Islet precursor cell (in vitro differentiated cells): ENCODE data around the gene XPNPEP2.
A peak's percentile ranks its signal among the peaks of the same experiment; 100 is the strongest.

ENCODE experiments used
- DNase-seq: peaks from one replicate; pipeline ENCODE4 v3.0.0-alpha.2; 2018

The XPNPEP2 gene

DNA sequence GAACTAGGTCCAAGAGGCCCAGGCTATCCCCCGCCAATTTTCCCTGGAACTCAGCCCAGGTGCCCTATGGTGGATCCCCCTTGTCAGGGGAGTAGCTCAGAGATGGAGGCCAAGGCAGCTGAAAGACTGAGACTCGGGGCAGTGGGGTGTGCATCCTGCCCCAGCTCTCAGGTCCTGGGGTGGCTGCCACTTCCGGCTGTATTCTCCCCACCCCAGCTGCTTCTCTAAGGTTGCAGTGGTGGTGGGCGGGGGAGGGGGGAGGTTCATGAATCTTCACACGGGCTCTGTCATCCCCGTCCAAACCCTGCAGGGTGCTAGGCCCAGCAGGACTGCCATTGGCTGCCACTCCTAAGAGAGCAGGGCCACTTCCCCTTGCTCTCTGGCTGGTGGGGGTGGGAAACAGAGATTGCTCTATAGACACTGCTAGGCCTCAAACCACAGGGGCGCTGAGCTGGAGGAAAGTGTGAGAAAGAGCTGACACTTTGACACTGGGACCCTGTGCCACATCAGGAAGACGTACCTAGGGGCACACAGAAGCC lies 42.4 kb downstream of the XPNPEP2 start:
- DNase-seq = no peak

DNA sequence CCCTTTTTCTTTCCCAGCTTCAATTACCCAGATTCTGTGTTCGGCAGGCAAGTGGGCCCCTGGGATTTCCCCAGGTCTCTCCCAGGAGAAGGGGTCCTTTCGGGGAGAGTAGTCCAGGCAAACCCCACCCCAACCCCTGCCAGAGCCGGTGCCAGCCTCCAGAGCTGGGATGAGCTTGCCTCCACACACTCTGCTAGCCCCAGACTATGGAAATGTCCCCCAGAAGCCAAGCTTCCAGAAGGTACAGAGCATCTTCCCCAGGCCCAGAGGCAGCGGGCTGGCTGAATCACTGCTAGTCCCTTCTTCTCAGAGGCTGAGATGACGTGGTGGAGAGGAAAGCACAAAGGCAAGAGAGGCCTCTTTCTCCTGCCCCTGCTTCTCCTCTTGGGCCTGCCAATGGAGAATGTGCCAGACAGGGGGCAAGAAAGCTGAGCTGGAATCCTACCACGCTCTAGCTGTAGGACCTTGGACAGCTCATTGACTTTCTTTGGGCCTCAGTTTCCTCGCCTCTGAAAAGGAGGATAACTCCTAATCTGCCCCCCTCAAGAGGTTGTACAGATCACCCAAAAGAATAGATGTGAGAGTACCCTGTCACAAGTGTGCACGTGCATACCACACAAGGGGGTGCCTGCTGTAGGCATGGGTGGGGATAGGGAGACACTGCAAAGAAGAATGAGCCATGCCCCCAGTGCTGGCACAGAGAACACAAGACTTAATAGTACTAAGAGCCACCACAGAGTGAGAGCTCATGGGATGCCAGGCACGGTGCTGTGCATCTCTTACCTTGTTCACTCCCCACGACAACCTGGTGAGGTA lies 43.1 kb downstream of the XPNPEP2 start:
- no peak for DNase-seq

- DNase-seq = no peak
Measured at GRCh38 chrX:129782706-129783105, 43.9 kb downstream of the XPNPEP2 start.

DNA sequence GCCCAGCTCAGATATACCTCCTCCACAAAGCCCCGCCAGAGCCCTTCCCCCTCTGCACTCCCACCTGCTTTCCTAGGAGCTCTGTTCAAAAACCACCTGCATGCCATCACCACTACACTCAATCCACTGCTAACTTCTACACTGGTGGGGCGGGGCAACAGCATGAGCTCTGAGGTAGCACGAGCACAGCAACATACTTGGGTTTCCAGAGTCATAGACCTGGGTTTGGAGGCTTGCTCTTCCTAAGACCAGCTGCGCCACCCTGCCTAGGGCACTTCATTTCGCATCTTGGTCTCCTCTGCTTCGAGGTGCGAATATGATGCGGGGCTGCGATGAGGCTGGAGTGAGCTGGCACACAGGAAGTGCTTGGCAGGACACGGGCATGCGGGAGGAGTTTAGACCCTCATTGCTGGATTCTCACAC lies 44.5 kb downstream of the XPNPEP2 start:
- DNase-seq = peak; percentile 32

DNA sequence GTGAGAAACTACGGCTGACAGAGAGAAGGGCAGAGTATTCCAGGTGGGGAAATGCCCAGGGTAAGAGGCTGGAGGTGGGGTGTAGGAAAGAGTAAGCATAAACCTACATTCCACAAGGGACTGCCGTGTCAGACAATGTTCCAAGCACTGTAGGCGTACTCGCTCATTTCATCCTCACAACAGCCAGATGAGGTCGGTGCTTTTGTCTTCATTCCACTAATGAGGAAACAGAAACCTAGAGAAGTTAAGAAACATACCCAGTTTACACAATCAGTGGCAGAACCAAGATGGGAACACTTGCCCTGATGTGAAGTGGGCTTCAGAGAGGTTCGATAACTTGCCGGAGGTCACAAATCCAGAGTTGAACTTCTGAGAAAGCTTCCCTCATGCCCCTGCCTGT lies 45.6 kb downstream of the XPNPEP2 start:
- DNase-seq = no peak

DNA sequence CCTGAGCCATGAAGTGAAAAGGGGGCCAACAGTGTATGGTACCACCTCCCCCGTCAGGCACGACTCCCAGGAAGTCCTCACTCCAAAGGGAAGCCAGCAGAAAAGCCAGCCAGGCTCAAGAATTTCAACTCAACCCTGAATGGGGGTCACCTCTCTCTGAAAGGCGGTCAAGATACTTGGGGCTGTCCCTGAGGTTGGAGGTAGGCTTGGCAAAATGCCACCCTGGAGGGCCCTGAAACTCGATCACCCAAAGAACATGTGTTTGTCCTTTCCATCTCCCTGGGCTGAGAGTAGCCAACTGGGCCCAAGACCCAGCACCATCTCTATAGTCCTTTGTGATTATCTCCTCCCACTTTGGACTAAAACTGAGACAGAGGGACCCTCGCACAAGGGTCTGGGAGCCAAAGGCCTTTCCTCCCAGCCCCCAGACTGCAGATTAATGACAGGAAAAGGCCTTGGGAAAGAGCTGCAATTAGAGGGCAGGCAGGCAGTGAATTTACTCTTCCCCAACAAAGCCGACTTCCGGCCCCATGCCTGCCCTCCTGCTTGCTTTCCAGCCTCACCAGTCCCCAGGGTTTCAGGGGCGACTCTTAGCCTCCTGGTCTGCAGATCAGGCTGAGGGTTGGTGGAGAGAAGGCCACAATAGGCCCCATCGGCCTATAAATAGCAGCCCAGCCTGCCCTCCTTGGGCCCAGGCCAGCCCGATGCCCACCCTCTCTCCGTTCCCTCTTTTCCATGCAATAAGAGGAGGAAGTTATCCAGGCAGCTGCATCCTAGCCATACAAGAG lies 46.6 kb downstream of the XPNPEP2 start:
- peak; percentile 31 for DNase-seq

- DNase-seq = no peak
Measured at GRCh38 chrX:129786210-129786651, 47.5 kb downstream of the XPNPEP2 start.

DNA sequence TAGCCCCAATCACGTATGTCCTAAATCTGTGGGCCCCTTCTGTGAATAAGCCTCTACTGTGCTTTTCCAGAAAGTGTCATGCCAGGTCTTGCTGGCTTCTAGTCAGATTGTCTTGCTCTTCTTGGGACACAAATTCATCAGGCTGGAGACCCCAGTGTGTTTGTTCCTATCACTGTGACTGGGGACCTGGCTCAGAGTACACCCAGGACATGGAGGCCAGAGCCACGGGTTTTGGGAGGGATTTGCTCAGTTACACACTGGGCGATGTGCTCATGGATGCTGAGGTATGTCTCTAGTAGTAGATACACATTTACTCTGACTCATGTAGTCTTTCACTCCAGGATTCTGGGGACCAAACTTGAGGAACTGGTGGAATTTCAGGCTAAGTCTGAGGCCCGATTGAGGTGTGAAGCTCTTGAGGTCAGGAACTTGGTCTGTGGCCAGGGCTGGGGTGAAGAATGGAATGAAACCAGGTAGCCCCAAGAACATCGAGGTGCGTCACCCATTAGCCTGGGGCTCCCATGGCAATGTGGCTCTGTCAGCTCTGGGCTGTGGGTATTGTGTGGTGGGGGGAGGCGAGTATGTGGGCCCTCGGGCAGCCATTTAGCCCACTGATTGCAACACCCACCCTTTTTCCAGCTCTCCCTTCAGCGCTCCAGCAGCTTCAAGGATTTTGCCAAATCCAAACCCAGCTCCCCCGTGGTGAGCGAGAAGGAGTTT lies 48.7 kb downstream of the XPNPEP2 start:
- DNase-seq = no peak

GRCh38 chrX:129788527-129788926 lies 49.7 kb downstream of the XPNPEP2 start:
- no peak for DNase-seq

GRCh38 chrX:129790146-129790545 lies 51.4 kb downstream of the XPNPEP2 start:
- no peak for DNase-seq

- no peak for DNase-seq
Measured at GRCh38 chrX:129790808-129791207, 52.0 kb downstream of the XPNPEP2 start.

- no peak for DNase-seq
Measured at GRCh38 chrX:129791336-129791735, 52.6 kb downstream of the XPNPEP2 start.

GRCh38 chrX:129791961-129792570 lies 53.3 kb downstream of the XPNPEP2 start:
- no peak for DNase-seq

GRCh38 chrX:129792586-129793291 lies 54.0 kb downstream of the XPNPEP2 start:
- no peak for DNase-seq

GRCh38 chrX:129793604-129794191 lies 54.9 kb downstream of the XPNPEP2 start:
- no peak for DNase-seq

DNA sequence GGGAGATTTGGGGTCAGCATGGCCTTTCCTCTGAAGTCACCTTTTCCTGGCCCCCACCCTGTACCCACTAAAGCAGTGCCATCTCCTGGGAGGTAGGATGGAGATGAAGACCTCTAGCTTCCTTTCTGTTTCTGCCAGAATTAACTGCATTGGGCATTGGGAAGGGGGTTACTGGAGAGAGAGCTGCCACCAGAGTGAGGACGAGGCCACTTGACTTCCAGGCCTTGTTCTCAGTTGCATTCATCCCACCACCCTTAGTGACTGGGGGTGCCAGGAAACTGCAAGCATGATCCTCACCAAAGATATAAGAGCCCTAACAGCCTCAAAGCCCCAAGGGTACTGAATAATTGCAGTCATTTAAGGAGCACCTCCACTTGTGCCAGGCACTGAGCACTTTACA lies 56.8 kb downstream of the XPNPEP2 start:
- DNase-seq = no peak

- no peak for DNase-seq
Measured at GRCh38 chrX:129797251-129797906, 58.6 kb downstream of the XPNPEP2 start.

DNA sequence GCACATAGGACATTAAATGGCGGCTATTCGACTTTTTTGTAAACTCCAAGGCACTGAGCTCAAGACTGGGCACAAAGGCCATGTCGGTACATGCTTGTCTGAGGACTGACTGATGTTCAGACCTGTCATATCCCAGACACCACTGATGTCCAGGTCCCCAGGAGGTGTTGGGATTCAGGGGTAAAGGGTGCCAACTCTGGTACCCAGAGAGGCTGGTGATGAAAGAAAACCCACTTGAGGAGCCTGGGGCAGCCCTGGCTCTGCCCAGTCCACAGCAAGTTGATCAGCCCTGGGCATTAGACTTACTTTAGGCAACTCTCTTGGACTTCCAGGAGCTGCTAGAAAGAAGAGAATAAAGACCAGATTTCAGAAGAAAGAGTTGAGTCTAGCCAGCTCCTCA lies 59.7 kb downstream of the XPNPEP2 start:
- DNase-seq = no peak

- no peak for DNase-seq
Measured at GRCh38 chrX:129798888-129799287, 60.1 kb downstream of the XPNPEP2 start.

- no peak for DNase-seq
Measured at GRCh38 chrX:129800186-129800585, 61.4 kb downstream of the XPNPEP2 start.

DNA sequence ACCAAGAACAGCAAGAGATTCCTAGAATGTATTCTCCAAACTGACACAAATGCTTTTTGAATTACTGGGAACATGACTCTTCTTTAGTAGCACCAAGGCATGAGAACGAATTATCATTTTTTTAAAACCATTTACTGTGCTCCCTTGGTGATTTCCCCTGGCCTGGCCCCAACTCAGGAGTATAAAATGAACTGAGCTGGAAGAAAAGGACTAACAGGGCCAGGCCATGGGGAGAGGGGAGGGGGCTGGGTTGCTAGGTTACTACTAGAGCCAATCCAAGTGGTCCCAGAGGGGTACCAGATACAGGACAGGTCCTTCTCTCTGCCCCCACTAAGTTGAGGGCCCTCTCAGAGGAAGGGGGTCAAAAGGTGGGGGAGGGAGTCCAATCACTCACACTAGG lies 64.1 kb downstream of the XPNPEP2 start:
- DNase-seq = no peak
